AG08395 (cell line): ENCODE measurements around the gene MRTFA.

ENCODE experiments used
- DNase-seq: peaks from one replicate; pipeline ENCODE4 v3.0.0; 2012; ENCODE audit warnings: mixed read lengths, low spot score

Gene MRTFA

GRCh38 chr22:40426594-40427333, 209.8 kb downstream of the MRTFA start:
- DNase-seq = peak; percentile 46

- no peak for DNase-seq
These were observed 211.4 kb downstream of the MRTFA start for GRCh38 chr22:40425082-40425481.

- DNase-seq = no peak
These were observed 212.5 kb downstream of the MRTFA start for GRCh38 chr22:40423882-40424640.

- no peak for DNase-seq
These were observed 213.2 kb downstream of the MRTFA start for GRCh38 chr22:40423310-40423688.

- no peak for DNase-seq
These were observed 213.8 kb downstream of the MRTFA start for GRCh38 chr22:40422558-40423309.

- no peak for DNase-seq
These were observed 214.6 kb downstream of the MRTFA start for GRCh38 chr22:40421941-40422340.

- DNase-seq = no peak
These were observed 215.5 kb downstream of the MRTFA start for GRCh38 chr22:40421082-40421350.

- DNase-seq = no peak
These were observed 216.0 kb downstream of the MRTFA start for GRCh38 chr22:40420341-40421081.

- no peak for DNase-seq
These were observed 216.8 kb downstream of the MRTFA start for GRCh38 chr22:40419718-40420117.

GRCh38 chr22:40418366-40419201, 217.9 kb downstream of the MRTFA start:
- DNase-seq = no peak

GRCh38 chr22:40417881-40418280, 218.6 kb downstream of the MRTFA start:
- DNase-seq = no peak

GRCh38 chr22:40417041-40417440, 219.5 kb downstream of the MRTFA start:
- DNase-seq = no peak

- no peak for DNase-seq
These were observed 219.9 kb downstream of the MRTFA start for GRCh38 chr22:40416636-40417035.

- no peak for DNase-seq
These were observed 220.3 kb downstream of the MRTFA start for GRCh38 chr22:40416267-40416570.

- no peak for DNase-seq
These were observed 220.8 kb downstream of the MRTFA start for GRCh38 chr22:40415531-40416266.

GRCh38 chr22:40414838-40415505, 221.5 kb downstream of the MRTFA start:
- peak; percentile 30 for DNase-seq

- DNase-seq = peak; percentile 33
These were observed 222.2 kb downstream of the MRTFA start for GRCh38 chr22:40414311-40414710.

- no peak for DNase-seq
These were observed 222.6 kb downstream of the MRTFA start for GRCh38 chr22:40413873-40414272.

- no peak for DNase-seq
These were observed 224.1 kb downstream of the MRTFA start for GRCh38 chr22:40412441-40412840.

GRCh38 chr22:40411506-40411861, 225.0 kb downstream of the MRTFA start:
- no peak for DNase-seq
